GM21723 (cell line): ENCODE results near the gene FUCA2.
"Not testable (repeated sequence)": the region's sequence is repeated elsewhere in the genome, so short reads cannot be mapped to it uniquely, and the experiment has no call there.

Experiments used
- ATAC-seq: cut with Tn5 transposase; IDR thresholded peaks from one replicate; pipeline ENCODE4 v1.9.1; 2021; ENCODE audit warnings: mild to moderate bottlenecking, moderate library complexity; ENCODE audit not compliant: unreplicated experiment

FUCA2 gene

DNA sequence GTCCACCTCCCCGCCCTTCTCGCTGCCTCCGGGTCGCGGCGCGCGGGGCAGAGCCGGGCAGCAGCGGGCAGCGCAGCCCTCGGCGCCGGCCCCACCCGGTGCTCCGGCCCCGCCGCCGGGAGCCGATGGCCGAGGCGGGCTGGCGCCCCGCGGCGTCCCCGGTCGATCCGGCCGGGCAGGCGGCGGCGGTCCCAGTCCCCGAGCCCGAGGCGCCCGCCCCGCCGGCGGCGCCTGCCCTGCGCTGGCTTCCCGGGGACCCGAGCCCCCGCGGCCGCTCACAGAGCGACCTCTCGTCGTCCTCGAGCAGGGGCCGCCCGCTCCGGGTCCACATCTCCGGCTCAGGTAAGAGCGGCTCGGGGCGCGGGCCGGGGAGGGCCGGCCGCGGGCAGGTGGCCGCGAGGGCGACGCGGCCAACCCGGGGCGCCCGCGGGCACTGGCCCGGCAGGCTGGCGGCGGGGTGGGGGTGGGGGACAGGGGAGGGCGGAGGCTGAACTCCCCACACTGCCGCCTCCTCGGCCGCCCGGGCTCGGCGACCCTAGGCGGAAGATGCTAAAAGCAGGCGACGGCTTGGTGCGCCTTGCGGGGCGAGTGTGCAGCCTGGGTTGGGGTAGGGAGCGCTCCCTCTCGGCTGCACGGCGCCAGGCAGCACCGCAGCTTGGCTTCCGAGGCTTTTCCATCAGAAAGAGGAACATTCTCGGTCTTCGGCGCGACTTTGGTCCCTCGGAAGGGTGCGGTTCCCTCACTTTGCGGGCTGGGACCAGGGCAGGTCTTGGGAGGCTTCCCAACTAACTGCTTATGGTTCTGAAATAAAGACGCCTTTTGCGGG is 25.6 kb upstream of the FUCA2 start:
- ATAC-seq, result peak; percentile 69

DNA sequence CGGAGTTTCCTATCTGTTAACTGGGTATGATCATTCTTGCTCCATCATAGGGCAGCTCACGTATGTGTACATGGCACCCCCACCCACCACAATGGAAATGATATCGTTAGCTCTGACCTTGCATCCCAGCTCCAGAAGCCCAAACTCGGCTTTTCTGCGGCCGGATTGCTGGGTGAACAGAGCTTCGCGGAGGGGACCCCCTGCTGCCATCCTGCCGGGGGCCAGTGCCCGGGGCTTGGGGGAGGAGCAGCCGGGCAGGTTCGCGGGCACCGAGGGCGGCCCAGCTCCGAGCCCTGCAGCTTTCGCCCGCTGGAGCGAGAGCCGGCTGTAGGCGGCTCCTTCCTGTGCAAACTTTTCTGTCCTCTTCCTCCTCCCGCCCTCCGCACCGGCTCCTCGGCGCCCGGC is 24.9 kb upstream of the FUCA2 start:
- peak; percentile 74 for ATAC-seq

DNA sequence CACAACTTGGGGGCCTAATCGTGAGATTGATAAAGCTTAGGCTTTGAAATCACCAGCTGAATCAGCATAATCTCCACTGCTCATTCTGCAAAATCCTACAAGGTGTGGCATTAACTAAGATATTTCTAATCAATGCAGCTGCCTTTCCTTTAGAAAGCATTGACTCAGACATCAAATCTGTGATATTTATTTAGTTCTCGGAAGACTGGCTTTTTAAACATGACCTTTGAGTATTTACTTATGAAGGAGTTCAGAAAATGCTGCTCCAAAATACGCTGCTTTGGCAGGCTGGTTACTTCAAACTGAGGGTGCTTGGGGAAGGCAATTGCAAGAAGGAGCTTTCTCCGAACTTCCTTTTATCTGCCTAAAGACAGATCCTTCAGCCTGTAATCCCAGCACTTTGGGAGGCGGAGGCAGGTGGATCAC is 23.7 kb upstream of the FUCA2 start:
- ATAC-seq, result no peak

DNA sequence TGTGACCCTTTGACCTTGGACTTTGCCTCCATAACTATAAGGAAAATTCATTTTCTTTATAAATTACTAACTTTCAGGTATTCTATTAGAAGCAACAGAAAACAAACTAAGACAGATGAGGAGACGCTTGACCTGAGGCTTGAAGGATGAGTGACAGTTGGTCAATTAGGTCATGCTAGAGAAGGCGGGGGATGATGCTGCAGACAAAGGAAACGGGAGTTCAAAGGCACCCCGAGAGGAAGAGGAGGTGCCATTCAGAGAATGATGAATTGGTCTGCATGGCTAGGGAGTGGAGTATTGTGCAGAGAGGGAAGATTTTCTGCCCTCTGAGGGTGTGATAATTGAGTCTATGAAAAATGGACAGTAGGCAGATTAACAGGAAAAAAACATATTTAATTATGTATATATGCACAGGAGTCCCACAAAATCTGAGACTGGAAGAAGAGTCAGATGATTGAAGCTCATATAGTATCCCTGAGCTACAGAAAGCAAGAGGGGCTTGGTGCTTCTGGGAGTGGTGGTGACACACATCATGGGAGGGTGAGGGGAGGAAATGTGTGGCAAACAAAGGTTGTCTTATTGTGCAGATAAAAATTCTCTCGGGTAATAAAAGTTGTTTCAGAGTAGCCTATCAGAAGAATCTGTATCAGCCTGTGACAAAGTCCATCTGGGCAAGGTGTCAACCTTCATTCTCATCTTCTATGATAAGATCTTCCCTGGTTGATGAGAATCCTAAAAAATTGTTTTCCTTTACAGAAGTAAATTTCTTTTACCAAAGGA is 20.4 kb upstream of the FUCA2 start:
- ATAC-seq, result no peak

DNA sequence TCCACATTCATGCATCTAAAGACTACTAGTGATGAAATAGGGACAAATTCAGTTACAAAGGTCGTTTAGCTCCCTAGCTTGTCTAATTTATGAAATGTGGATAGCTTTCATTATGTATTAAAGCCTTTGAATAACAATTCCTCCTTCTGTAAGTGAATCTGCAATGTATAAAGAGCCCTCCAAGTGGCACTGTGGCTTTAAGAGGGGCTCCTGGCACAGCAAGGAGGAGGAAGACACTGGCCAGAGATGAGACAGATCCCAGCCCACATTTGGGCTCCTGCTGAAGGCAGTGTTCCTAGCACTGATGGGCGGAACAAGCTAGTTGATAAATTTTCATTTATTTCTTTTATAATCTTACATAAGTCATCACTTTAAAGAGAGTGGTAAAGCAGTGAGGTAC is 17.6 kb upstream of the FUCA2 start:
- no peak for ATAC-seq

DNA sequence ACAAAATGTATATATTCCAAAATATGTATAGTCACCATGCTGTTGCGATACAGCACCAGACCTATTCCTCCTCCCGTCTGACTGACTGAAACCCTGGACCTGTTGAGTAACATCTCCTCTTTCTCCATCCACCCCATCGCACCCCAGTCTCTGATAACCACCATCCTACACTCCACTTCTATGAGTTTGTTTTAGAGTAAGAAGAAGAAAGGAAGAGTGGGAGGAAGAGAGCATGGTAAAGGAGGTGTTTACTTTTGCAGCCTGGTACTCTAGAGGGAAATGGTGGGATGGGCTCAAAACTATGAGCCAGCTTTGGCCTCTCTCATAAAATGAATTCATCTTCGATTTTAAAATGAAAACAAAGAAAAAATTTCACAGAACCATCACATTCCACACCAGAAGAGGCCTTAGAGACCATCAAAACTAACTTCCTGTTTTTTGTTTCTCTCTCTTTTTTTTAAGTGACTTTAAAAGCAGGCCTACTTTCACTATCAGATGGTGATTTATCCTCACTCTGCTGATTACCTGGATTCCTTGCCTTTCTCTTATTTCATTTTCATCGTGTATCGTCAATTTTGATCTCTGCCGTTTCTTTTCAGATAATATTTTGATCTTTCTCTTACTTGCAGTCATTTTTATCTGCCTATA is 16.8 kb upstream of the FUCA2 start:
- peak; percentile 90 for ATAC-seq

DNA sequence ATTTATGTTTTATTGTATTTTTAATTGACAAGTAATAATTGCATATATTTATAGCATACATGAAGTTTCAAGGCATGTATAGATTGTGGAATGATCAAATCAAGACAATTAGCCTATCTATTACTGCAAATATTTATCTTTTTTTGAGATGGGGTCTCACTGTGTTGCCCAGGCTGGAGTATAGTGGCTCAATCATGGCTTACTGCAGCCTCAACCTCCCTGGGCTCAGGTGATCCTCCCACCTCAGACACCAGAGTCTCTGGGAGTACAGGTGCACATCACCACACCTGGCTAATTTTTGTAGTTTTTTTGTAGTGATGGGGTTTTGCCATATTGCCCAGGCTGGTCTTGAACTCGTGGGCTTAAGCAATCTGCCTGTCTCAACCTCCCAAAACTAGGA is 16.2 kb upstream of the FUCA2 start:
- ATAC-seq, result no peak

DNA sequence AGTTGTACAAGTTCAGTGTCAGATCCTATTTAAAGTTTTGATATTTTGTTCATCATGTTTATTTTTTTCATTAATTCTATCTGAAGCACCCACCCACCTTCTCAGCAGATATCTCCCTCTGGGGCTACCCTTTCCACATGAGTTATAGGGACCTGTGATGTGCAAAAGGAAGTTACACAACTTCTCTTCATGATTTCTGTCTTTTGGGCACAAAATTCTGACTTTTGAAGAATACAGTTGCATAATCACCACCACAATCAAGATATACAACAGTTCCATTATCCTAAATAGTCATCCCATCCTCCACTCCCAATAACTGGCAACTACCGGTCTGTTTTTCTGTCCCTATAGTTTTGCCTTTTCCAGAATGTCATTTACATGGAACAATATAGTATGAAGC is 13.8 kb upstream of the FUCA2 start:
- ATAC-seq, result no peak

DNA sequence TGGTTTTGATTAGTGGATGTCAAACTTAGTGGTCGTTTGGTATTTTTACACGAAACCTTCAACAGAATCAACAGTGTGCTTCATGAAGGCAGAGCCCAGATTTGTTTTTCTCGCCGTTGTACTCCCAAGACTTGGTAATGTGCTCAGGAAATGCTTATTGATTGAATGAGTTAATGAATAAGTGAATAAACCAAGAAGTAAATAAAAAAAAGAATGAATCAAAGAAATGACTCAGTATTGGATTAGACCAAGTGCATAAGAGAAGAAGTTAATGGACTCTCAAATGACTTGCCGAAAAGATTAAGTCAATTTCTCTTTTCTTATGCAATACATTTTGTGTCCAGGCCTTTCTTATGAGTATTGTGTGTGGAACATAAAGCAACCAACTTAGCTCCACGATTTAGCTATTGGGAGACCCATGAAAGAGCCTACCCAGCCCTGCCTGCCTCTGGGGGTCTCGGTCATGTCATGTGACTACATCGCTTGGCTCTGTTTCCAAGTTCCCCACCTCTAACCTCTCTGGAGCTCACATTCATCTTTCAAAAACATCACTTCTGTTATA is 10.6 kb upstream of the FUCA2 start:
- no peak for ATAC-seq

DNA sequence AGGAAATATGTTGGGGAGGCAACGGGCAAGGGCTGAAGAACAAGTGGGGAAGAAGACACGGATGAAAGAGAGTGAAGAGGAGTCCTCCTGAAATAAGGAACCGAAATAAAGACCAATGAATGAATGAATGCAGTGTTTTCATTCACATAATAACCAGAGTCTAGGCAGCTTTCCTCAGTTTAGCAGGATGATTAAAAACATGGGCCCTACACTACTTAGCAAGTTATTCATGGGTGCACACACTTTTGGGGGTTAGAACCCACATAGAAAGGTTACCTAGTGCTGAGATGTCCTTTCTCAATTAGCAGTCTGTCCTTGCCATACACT is 5.9 kb upstream of the FUCA2 start:
- ATAC-seq, result no peak

DNA sequence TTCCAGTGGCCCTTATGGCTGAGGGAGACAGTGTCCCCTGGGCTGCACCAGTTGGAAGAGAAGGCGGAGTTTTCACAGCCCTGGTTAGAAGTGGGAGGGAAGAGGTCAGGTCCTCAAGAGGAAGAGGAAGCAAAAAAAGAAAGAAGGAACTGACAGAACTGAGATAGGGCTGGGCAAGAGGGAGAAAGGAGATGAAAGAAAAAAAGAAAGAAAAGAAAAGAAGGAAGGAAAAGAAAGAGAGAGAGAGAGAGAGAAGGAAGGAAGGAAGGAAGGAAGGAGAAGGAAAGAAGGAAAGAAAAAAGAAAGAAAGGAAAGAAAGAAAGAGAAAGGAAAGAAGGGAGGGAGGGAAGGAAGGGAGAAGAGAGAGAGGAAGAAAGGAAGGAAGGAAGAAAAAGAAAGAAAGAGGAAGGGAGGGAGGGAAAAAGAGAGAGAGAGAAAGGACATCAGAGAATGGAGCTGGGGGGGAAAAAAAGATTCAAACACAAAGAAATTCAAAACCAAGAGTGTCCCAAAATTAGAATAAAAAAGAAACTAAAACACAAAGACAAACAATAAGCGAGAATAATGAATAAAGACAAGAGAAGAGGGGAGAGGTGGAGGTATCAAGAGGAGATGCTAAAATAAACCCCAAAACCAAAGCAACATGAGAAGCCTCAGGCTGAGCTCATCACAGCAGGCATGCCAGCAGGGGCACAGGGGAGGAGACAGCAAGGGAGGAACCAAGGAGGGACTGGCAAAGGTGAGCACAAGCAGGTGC is 5.3 kb upstream of the FUCA2 start:
- ATAC-seq, result no peak

DNA sequence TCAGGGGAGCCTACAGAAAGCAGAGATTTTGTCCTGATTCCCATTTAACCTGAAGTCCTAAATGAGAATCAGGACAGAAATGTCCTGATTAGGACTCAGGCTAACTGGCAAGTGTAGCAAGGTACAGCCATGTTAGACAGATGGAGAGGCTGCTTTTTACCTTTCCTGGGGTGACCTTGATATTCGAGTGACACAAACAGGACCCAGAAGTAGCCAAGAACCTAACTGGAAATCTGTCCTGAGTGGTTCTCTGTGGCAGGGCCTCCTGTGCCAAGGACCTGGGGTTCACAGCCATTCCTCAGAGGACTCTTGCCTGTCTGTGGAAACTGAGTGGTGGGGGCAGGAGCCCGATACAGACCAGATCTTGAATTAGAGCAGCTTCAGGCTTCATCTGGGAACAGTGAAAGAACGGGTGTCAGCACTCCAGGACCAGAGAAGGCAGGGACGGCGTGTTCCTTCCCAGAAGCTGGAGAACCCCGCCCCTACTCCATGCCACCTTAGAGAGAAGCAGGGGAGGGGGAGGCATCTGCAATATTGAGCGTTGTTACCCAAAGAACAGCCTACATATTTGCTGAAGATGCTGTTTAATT is 4.3 kb upstream of the FUCA2 start:
- no peak for ATAC-seq

DNA sequence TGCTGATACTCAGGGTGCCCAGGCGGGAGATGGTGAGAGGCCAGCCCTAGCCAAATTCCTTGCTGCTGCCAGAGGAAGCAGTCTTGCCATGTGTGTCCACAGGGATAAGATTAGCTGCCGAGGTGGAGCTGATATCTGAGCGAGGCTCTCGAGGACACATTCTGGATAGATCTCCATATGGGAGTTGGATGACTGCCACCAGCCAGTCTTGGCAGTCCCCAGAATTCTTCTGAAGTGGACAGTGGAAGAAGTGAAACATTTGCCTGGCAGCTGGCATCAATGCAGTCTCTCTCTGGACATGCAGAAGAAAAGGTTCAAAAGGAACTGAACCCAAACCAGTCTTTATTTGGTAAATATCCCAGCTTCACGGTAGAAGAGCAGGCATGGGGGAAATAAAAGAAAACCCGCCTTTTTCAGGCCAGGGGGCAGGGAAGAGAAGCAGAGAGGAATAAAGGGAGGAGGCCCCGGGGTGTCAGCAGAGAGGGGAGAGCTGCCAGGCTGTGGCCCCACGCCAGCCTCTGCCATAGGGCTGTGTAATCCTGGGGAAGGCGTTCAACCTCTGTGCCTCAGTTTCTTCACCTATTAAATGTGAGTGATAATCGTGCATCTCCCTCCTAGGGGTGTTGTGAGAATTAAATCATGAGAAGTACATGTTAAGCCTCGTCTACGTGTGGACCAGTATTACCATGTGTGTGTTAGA is 3.7 kb upstream of the FUCA2 start:
- ATAC-seq, result no peak

DNA sequence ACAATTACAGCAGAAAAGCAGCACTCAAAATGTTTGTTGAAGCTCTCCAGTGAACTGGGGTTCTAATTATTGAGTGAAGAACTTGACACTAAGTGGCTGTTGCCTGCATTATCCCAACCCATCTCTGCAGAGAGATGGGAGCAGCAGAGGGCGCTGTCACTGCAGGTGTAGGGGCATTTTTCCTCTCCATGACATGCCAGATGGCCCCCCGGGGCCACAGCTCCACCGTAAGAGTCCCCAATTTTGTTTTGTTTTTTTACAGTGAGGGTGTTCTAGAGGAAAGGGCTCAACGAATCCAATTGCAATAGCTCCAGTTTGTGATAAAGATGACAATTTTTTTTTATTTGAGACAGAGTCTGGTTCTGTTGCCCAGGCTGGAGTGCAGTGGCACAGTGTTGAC is 1.9 kb upstream of the FUCA2 start:
- peak; percentile 30 for ATAC-seq

DNA sequence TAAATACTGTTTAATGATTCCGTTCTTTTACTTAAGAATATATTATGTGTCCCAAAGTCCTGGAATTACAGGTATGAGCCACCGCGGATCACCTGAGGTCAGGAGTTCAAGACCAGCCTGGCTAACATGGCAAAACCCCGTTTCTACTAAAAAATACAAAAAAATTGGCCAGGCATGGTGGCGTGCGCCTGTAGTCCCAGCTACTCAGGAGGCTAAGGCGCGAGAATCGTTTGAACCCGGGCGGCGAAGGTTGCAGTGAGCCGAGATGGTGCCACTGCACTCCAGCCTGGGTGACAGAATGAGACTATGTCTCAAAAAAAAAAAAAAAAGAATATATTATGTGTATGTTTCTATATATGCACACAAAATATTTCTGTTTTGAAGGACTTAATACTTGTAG is 1.2 kb downstream of the FUCA2 start:
- ATAC-seq, result not testable (repeated sequence)

DNA sequence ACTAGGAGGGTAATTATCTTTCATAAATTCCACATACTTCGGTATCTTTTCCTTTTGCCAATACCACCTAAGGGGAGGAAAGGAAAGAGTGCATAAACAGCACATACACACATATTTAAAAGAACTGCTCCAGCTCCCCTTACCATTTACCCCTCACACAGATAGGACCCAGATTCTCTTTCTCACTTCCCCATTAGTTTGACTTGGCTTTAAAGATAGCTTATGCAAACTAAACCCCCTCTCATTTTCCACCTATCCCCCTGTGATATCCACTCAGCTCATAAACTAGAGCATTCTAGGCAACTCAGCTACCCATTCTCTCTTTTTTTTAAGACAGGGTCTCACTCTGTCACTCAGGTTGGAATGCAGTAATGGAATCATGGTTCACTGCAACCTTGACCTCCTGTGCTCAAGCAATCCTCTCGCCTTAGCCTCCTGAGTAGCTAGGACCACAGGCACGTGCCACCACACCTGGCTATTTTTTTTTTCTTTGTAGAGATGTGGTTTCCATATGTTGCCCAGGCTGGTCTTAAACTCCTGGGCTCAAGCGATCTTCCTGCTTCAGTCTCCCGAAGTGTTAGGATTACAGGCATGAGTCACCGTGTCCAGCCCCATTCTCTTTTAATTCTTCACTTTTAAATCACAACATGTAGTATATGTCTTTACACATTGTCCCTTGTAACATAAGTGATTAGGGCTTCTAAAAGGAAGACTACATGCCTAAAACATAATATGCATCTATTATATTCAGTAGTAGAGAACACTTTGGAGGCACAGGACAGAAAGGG is 4.0 kb downstream of the FUCA2 start:
- peak; percentile 46 for ATAC-seq

DNA sequence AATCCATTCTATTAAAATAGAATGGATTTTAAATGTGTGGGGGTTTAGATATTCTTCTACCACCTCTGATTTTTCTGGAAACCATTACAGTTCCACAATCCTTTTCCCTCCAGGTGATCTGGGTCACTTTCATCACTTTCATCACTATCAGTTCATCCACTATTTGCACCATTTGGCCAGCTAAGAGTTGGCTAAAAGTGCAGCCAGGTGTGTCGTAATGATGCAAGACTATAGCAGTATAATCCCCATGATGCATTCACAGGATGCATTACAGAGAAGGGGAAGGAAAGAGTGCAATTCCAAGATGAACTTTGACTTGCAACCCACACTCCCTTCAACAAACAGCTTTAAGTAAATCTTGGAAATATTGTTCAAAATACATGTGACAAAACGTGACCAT is 4.9 kb downstream of the FUCA2 start:
- ATAC-seq, result no peak

DNA sequence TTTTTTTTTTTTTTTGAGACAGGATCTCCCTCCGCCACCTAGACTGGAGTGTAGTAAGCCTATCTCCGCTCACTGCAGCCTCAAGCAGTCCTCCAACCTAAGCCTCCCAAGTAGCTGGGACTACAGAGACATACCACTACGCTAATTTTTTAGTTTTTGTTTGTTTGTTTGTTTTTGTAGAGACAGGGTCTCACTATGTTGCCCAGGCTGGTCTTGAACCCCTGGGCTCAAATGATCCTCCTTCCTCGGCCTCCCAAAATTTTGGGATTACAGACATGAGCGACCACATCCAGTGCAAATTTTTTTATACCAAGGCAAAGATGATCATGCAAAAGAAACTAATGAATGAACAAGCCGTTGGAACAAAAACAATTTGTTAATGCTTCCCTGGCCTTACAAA is 5.3 kb downstream of the FUCA2 start:
- ATAC-seq, result no peak

DNA sequence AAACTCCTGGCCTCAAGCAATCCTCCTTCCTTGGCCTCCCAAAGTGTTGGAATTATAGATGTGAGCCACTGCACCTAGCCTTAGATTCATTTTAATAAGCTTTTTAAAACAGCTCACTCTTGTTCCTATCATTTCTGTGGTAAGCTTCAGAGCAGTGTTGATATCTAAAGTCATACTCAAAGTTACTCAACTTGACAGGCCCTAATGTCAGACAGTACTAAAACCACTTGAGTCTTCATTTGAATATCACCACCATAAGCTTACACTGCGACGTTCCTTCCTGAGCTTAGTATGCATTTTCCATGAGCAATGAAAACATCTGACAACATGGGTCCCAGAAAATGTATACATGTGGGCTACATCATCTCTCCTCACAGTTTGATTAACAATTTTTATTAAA is 6.0 kb downstream of the FUCA2 start:
- peak; percentile 45 for ATAC-seq
